Astrocyte (in vitro differentiated cells and primary cell): ENCODE results near the gene FRMD7.

Experiments
- CTCF ChIP-seq: IDR thresholded peaks from 2 replicates; pipeline ENCODE4 v1.5.1; 2011; ENCODE audit warnings: low read depth, mild to moderate bottlenecking, inconsistent platforms, low read length, moderate library complexity; ENCODE audit not compliant: insufficient read depth
- EZH2 ChIP-seq: IDR thresholded peaks from 2 replicates; pipeline ENCODE4 v1.6.1; 2012; ENCODE audit warnings: mild to moderate bottlenecking, low read length, inconsistent platforms; ENCODE audit not compliant: insufficient read depth

GRCh38 chrX:132146456-132146855 lies 18.6 kb upstream of the FRMD7 start:
- TF ChIP-seq CTCF (no peak), EZH2 (no peak)
